AG09319 (cell line): ENCODE data around the gene PREX1.
A peak's percentile ranks its signal among the peaks of the same experiment; 100 is the strongest.

Experiments
- DNase-seq: peaks from one replicate; pipeline ENCODE4 v3.0.0-alpha.2; 2010; ENCODE audit warnings: low read depth; ENCODE audit errors: extremely low read depth
- CTCF ChIP-seq: IDR thresholded peaks from 2 replicates; pipeline ENCODE4 v1.5.1; 2011; ENCODE audit warnings: low read depth, mild to moderate bottlenecking, inconsistent platforms, low read length, moderate library complexity

PREX1 gene

GRCh38 chr20:48841196-48841874 is 13.5 kb upstream of the PREX1 start:
- TF ChIP-seq CTCF, result no peak
- DNase-seq, result no peak

GRCh38 chr20:48839154-48839917 is 11.5 kb upstream of the PREX1 start:
- TF ChIP-seq CTCF, result no peak
- no peak for DNase-seq

GRCh38 chr20:48837014-48837413 is 9.2 kb upstream of the PREX1 start:
- no peak for DNase-seq
- no peak for TF ChIP-seq CTCF

- no peak for DNase-seq
- no peak for TF ChIP-seq CTCF
Measured at GRCh38 chr20:48835390-48835789, 7.6 kb upstream of the PREX1 start.

GRCh38 chr20:48834278-48834677 is 6.5 kb upstream of the PREX1 start:
- TF ChIP-seq CTCF, result no peak
- DNase-seq, result no peak

GRCh38 chr20:48832405-48832730 is 4.6 kb upstream of the PREX1 start:
- TF ChIP-seq CTCF, result no peak
- no peak for DNase-seq

GRCh38 chr20:48831718-48832404 is 4.1 kb upstream of the PREX1 start:
- no peak for TF ChIP-seq CTCF
- peak; percentile 10 for DNase-seq
